ENCODE data around the gene AP2S1.

- TF ChIP-seq CTCF (IDR thresholded peaks at IDR 0.05) (no peak), POLR2A (IDR thresholded peaks at IDR 0.05) (peak; percentile 91 to 96 (median 93))
Measured at GRCh38 chr19:46788262-46788967, 62.2 kb downstream of the AP2S1 start, which contains the start of gene SLC1A5.

Measured in body of pancreas (tissue), 4 donors.